K562 (cell line): ENCODE results near the gene OSBP2. TPM values are rescaled to one million over a fixed set of nuclear protein-coding genes. Genes with fewer than 3 reads are reported as not detected.

Source experiments
- ATAC-seq: fragments of 200-7000 bp; cut with Tn5 transposase; 3 replicates; pipeline ENCODE4 v1.9.1; 2020; ENCODE audit warnings: moderate library complexity
- BruUV-seq: library from RNA; stranded (reverse); fragments of 400-500 nt; replicated peaks from 2 replicates; lab custom pipeline; 2021; lab: Mats Ljungman, UMichigan
- CTCF ChIA-PET: fragments of 300-600 bp; formaldehyde crosslinking; extraction: SDS; loops from one replicate; lab custom pipeline; 2021; ENCODE audit warnings: low intra/inter-chr PET ratio; lab: Yijun Ruan, JAX
- POLR2A ChIA-PET: fragments of 300-600, 350-650 bp; sonication (Branson Sonifier 250); formaldehyde crosslinking; extraction: SDS; loops from one replicate; lab custom pipeline; 2021; ENCODE audit warnings: antibody characterized with exemption, inconsistent platforms; lab: Yijun Ruan, JAX
- DNase-seq, 4 experiments: peaks; one replicate each; pipeline versions ENCODE4 v3.0.0 to v3.0.0-alpha.2; 2011 to 2018; ENCODE audit warnings: low spot score in 3 of 4, mixed read lengths in 3 of 4; ENCODE audit errors: extremely low read depth in 1 of 4
- FAIRE-seq: peaks from 2 replicates; lab custom pipeline; 2011; peaks lifted over from hg19 to GRCh38; lab: Jason Lieb, UNC
- H2AFZ ChIP-seq: 2 replicates; pipeline ENCODE4 v1.6.0; 2011; ENCODE audit warnings: low read depth, low read length, control low read depth, inconsistent platforms
- H3K27ac ChIP-seq: fragments of 200-600 bp; 3 replicates; pipeline ENCODE4 v1.8.0; 2011; ENCODE audit warnings: low read depth, mild to moderate bottlenecking, control low read depth, inconsistent platforms, low read length, moderate library complexity, mixed read lengths; ENCODE audit errors: extremely low read depth
- H3K27me3 ChIP-seq, 2 experiments: fragments of 300-600 bp in 1 of 2; 2 replicates in 1 of 2; 3 replicates in 1 of 2; pipeline versions ENCODE4 v1.6.0 to v1.8.0; 2011; ENCODE audit warnings: inconsistent platforms in 2 of 2, low read length in 2 of 2, mild to moderate bottlenecking in 1 of 2, mixed read lengths in 1 of 2, moderate library complexity in 1 of 2; ENCODE audit not compliant: control insufficient read depth in 2 of 2, insufficient read depth in 2 of 2
- H3K36me3 ChIP-seq: fragments of 300-600 bp; 3 replicates; pipeline ENCODE4 v1.8.0; 2011; ENCODE audit warnings: mild to moderate bottlenecking, low read length, inconsistent platforms; ENCODE audit not compliant: control insufficient read depth, insufficient read depth
- H3K4me1 ChIP-seq, 2 experiments: fragments of 200-600 bp in 1 of 2; replicated peaks in 1 of 2; 2 replicates in 1 of 2; 3 replicates in 1 of 2; pipeline versions ENCODE4 v1.5.1 to v1.8.0; 2011; ENCODE audit warnings: inconsistent platforms in 2 of 2, low read length in 2 of 2, mild to moderate bottlenecking in 1 of 2, mixed read lengths in 1 of 2, moderate library complexity in 1 of 2; ENCODE audit not compliant: control insufficient read depth in 2 of 2, insufficient read depth in 2 of 2
- H3K4me2 ChIP-seq: 2 replicates; pipeline ENCODE4 v1.6.1; 2011; ENCODE audit warnings: low read length, control low read depth, inconsistent platforms, mixed read lengths; ENCODE audit not compliant: insufficient read depth
- H3K4me3 ChIP-seq: fragments of 200-600 bp; sonication (generic), shearing (Covaris generic); 2 replicates; pipeline ENCODE4 v1.5.1; 2016; ENCODE audit warnings: control low read depth, inconsistent platforms
- H3K79me2 ChIP-seq: fragments of 200-600 bp; 3 replicates; pipeline ENCODE4 v1.8.0; 2011; ENCODE audit warnings: low read length, inconsistent platforms; ENCODE audit not compliant: control insufficient read depth, insufficient read depth
- H3K9ac ChIP-seq, 2 experiments: 2 replicates each; pipeline versions ENCODE4 v1.6.0 to v1.6.1; 2011; ENCODE audit warnings: low read depth in 2 of 2, low read length in 2 of 2, control low read depth in 1 of 2, inconsistent platforms in 1 of 2, mild to moderate bottlenecking in 1 of 2, mixed read lengths in 1 of 2; ENCODE audit not compliant: insufficient read depth in 1 of 2
- H3K9me1 ChIP-seq: one replicate; pipeline ENCODE4 v1.6.0; 2011; ENCODE audit warnings: inconsistent platforms, mild to moderate bottlenecking, low read length, moderate library complexity; ENCODE audit not compliant: control insufficient read depth, insufficient read depth
- H3K9me3 ChIP-seq: replicated peaks from 2 replicates; pipeline ENCODE4 v1.5.1; 2011; ENCODE audit warnings: low read depth, low read length, inconsistent platforms; ENCODE audit not compliant: control insufficient read depth, insufficient read depth
- H4K20me1 ChIP-seq: replicated peaks from 2 replicates; pipeline ENCODE4 v1.6.1; 2011; ENCODE audit warnings: low read length, inconsistent platforms, mixed read lengths; ENCODE audit not compliant: control insufficient read depth, insufficient read depth
- AFF1 ChIP-seq, 2 experiments: fragments of 450-650 bp; IDR thresholded peaks; 2 replicates each; pipeline ENCODE4 v1.6.1; 2018; ENCODE audit warnings: mild to moderate bottlenecking in 2 of 2, low read depth in 1 of 2; ENCODE audit not compliant: partially characterized antibody in 2 of 2
- ARNT ChIP-seq, 2 experiments: fragments of 450-650 bp; IDR thresholded peaks; 2 replicates each; pipeline ENCODE4 v1.6.1; 2016; ENCODE audit warnings: mild to moderate bottlenecking in 1 of 2
- C11orf30 ChIP-seq: fragments of 450-650 bp; IDR thresholded peaks from 2 replicates; pipeline ENCODE4 v1.6.1; 2016; ENCODE audit warnings: low read depth, mild to moderate bottlenecking
- FOXJ2 ChIP-seq: fragments of 200-800 bp; sonication (Bioruptor generic); IDR thresholded peaks from 2 replicates; pipeline ENCODE4 v1.6.1; 2016; ENCODE audit warnings: missing genetic modification characterization, missing compliant biosample characterization
- FOXK2 ChIP-seq, 2 experiments: fragments of 450-650 bp; IDR thresholded peaks in 1 of 2; conservative IDR thresholded peaks in 1 of 2; 2 replicates each; pipeline ENCODE4 v1.6.1; 2016; ENCODE audit warnings: low read depth in 2 of 2, mild to moderate bottlenecking in 1 of 2
- FUS ChIP-seq: fragments of 200-400 bp; formaldehyde crosslinking; optimal IDR thresholded peaks from 2 replicates; pipeline ENCODE3; 2017; ENCODE audit warnings: low read depth, low read length
- IRF1 ChIP-seq: sonication (generic); formaldehyde crosslinking; IDR thresholded peaks from 2 replicates; pipeline ENCODE4 v1.8.0; 2022; ENCODE audit warnings: missing genetic modification reagents, mild to moderate bottlenecking, borderline replicate concordance
- MAFG ChIP-seq: fragments of 450-650 bp; conservative IDR thresholded peaks from 2 replicates; pipeline ENCODE4 v1.6.1; 2016; ENCODE audit warnings: missing genetic modification characterization, missing compliant biosample characterization
- POLR3G ChIP-seq: IDR thresholded peaks from 2 replicates; pipeline ENCODE4 v1.6.1; 2011; ENCODE audit not compliant: insufficient read length, insufficient replicate concordance; ENCODE audit errors: extremely low read depth
- RUNX1 ChIP-seq: sonication (generic); IDR thresholded peaks from 2 replicates; pipeline ENCODE4 v1.6.1; 2016; ENCODE audit warnings: antibody characterized with exemption, low read depth
- ZBTB34 ChIP-seq: fragments of 250-450 bp; sonication (Bioruptor Pico); IDR thresholded peaks from 2 replicates; pipeline ENCODE4 v1.8.0; 2021; ENCODE audit warnings: mild to moderate bottlenecking, moderate library complexity
- ZNF316 ChIP-seq: fragments of 450-650 bp; IDR thresholded peaks from 2 replicates; pipeline ENCODE4 v1.6.1; 2016
- WGBS: fragments of 100-300 bp; shearing (Covaris generic); methylation state at CpG from one replicate; pipeline ENCODE4 v1.1.6; 2016; ENCODE audit warnings: low coverage, mixed read lengths; ENCODE audit not compliant: insufficient coverage; ENCODE audit errors: missing lambda C conversion rate; 5-methylcytosine and 5-hydroxymethylcytosine counted together
- in situ Hi-C: fragments of 300-500 bp; cut with MboI; formaldehyde crosslinking; loops from 4 replicates; pipeline ENCODE4 v1.15.0; 2018; ENCODE audit warnings: inconsistent platforms, mixed read lengths
- intact Hi-C: fragments of 100-400 bp; cut with micrococcal nuclease; formaldehyde crosslinking; loops from 2 replicates; pipeline ENCODE4 v1.14.2; 2022
- polyA plus RNA-seq, 8 experiments: library from polyadenylated mRNA; depleted of rRNA in 4 of 8; stranded (reverse) in 5 of 8; unstranded in 3 of 8; fragments of >200 nt; fragmentation: Nextera tagmentation in 2 of 8; fragmentation: Illumina TruSeq in 1 of 8; extraction: Ambion mirVana in 2 of 8; extraction: Trizol in 1 of 8; gene quantifications; 2 replicates each; pipeline versions ENCODE4 v1.2.1 to v1.2.3, GENCODE V29; 2011 to 2014; ENCODE audit warnings: inconsistent platforms in 1 of 8, missing spikeins in 1 of 8
- total RNA-seq, 7 experiments: library from RNA; depleted of rRNA in 6 of 7; stranded (reverse); fragments of >200 nt in 6 of 7; fragmentation: Illumina TruSeq in 2 of 7; extraction: Trizol in 2 of 7; gene quantifications; 2 replicates each; pipeline versions ENCODE4 v1.2.1 to v1.2.3, GENCODE V29; 2011 to 2021; ENCODE audit warnings: low replicate concordance in 1 of 7

The OSBP2 gene
- total and polyA plus RNA-seq, 9 of the 15 experiments (the other 6 are each of a cell fraction or from before 2014, with no cell fraction given) = 0.52 to 29.5 (median 21.6) TPM

- TF ChIP-seq RUNX1 (no peak), FUS (no peak), POLR3G (no peak), AFF1 (IDR thresholded peaks at IDR 0.05; ENCODE audit: low read depth in 1 of 2, partially characterized antibody in 2 of 2) (no peak)
These were observed 86.7 kb downstream of the OSBP2 start (continued) for GRCh38 chr22:30781271-30781875.

- in situ Hi-C loops (no loop called here), intact Hi-C loops (no loop called here)
- H3K4me2 ChIP-seq = no peak overlapping the region
- no peak overlapping the region for H3K9ac ChIP-seq
- FAIRE-seq (no peak), ATAC-seq (no peak), DNase-seq (no peak)
- CTCF ChIA-PET = interaction anchor here (0.6 kb wide), 1 partner anchor 17 kb away, joined by 3 read pairs; no protein-coding TSS in a partner anchor
- POLR2A ChIA-PET = no interaction called here
- no peaks in the 10 kb centered on the region for H4K20me1 ChIP-seq
- BruUV-seq = no TSS peak
- H3K27ac ChIP-seq = no peak overlapping the region
- H3K4me1 ChIP-seq = no peaks in the 10 kb centered on the region
- H3K4me3 ChIP-seq = no peak overlapping the region
- H3K27me3 ChIP-seq = peaks cover under 1 to 7% of the 10 kb centered on the region in 2 experiments; a peak in 4 of 5 replicates
- no peaks in the 10 kb centered on the region for H3K79me2 ChIP-seq
- 1% methylated on average over 5 of the region's 5 CpGs for WGBS
- H2AFZ ChIP-seq = no peak overlapping the region
- no peaks in the 10 kb centered on the region for H3K9me1 ChIP-seq
- no peaks in the 10 kb centered on the region for H3K9me3 ChIP-seq
- no peaks in the 10 kb centered on the region for H3K36me3 ChIP-seq
- TF ChIP-seq C11orf30 (peak; percentile 71), ZNF316 (peak; percentile 82), IRF1 (CRISPR knock-in tag) (no peak), MAFG (tag) (peak; percentile 69), FOXJ2 (no peak), ARNT (IDR thresholded peaks at IDR 0.05) (no peak), FOXK2 (conservative IDR thresholded peaks at IDR 0.05 in 1 of 2, IDR thresholded peaks at IDR 0.05 in 1 of 2; ENCODE audit: low read depth in 2 of 2) (no peak), ZBTB34 (no peak)
These were observed 87.9 kb downstream of the OSBP2 start for GRCh38 chr22:30782613-30783012.
